Astrocyte (in vitro differentiated cells and primary cell): ENCODE data around the gene ZNRF4. TPM values are rescaled to one million over a fixed set of nuclear protein-coding genes. Genes with fewer than 3 reads are reported as not detected.
"Not testable (repeated sequence)": the region's sequence is repeated elsewhere in the genome, so short reads cannot be mapped to it uniquely, and the experiment has no call there.

Source experiments
- DNase-seq: peaks from one replicate; pipeline ENCODE4 v3.0.0-alpha.2; 2010; ENCODE audit warnings: low read depth
- FAIRE-seq: peaks from 2 replicates; lab custom pipeline; 2011; peaks lifted over from hg19 to GRCh38; lab: Jason Lieb, UNC
- H2AFZ ChIP-seq: 2 replicates; pipeline ENCODE4 v1.6.0; 2012; ENCODE audit warnings: low read depth, low read length, inconsistent platforms
- H3K27ac ChIP-seq: 2 replicates; pipeline ENCODE4 v1.5.1; 2011; ENCODE audit warnings: low read depth, low read length, inconsistent platforms
- H3K27me3 ChIP-seq: 2 replicates; pipeline ENCODE4 v1.6.0; 2011; ENCODE audit warnings: low read length, inconsistent platforms; ENCODE audit not compliant: insufficient read depth
- H3K36me3 ChIP-seq: 2 replicates; pipeline ENCODE4 v1.5.1; 2011; ENCODE audit warnings: low read length, inconsistent platforms; ENCODE audit not compliant: insufficient read depth
- H3K4me1 ChIP-seq: 2 replicates; pipeline ENCODE4 v1.5.1; 2011; ENCODE audit warnings: low read length, inconsistent platforms; ENCODE audit not compliant: insufficient read depth
- H3K4me2 ChIP-seq: 2 replicates; pipeline ENCODE4 v1.6.0; 2012; ENCODE audit warnings: low read length, inconsistent platforms
- H3K4me3 ChIP-seq: 2 replicates; pipeline ENCODE4 v1.5.1; 2011; ENCODE audit warnings: low read depth, mild to moderate bottlenecking, low read length, inconsistent platforms; ENCODE audit not compliant: insufficient read depth
- H3K79me2 ChIP-seq: 2 replicates; pipeline ENCODE4 v1.6.0; 2012; ENCODE audit warnings: mild to moderate bottlenecking, low read length, inconsistent platforms; ENCODE audit not compliant: insufficient read depth
- H3K9ac ChIP-seq: 2 replicates; pipeline ENCODE4 v1.6.0; 2012; ENCODE audit warnings: mild to moderate bottlenecking, low read length, inconsistent platforms
- H3K9me3 ChIP-seq: 2 replicates; pipeline ENCODE4 v1.5.1; 2012; ENCODE audit warnings: low read depth, mild to moderate bottlenecking, low read length, inconsistent platforms; ENCODE audit not compliant: insufficient read depth
- H4K20me1 ChIP-seq: 2 replicates; pipeline ENCODE4 v1.6.0; 2012; ENCODE audit warnings: low read length, inconsistent platforms; ENCODE audit not compliant: insufficient read depth
- H3K27ac Mint-ChIP-seq: one replicate; pipeline ENCODE4 v1.8.0; 2021; ENCODE audit warnings: mild to moderate bottlenecking, mixed read lengths; ENCODE audit not compliant: unreplicated experiment
- H3K27me3 Mint-ChIP-seq: one replicate; pipeline ENCODE4 v1.8.0; 2021; ENCODE audit warnings: low read depth, mixed read lengths; ENCODE audit not compliant: unreplicated experiment
- H3K36me3 Mint-ChIP-seq: one replicate; pipeline ENCODE4 v1.8.0; 2021; ENCODE audit warnings: low read depth, mixed read lengths; ENCODE audit not compliant: unreplicated experiment
- H3K4me1 Mint-ChIP-seq: one replicate; pipeline ENCODE4 v1.8.0; 2021; ENCODE audit warnings: low read depth, mixed read lengths; ENCODE audit not compliant: unreplicated experiment
- H3K4me3 Mint-ChIP-seq: one replicate; pipeline ENCODE4 v1.8.0; 2021; ENCODE audit warnings: mild to moderate bottlenecking, moderate library complexity, mixed read lengths; ENCODE audit not compliant: unreplicated experiment
- H3K9me3 Mint-ChIP-seq: one replicate; pipeline ENCODE4 v1.8.0; 2021; ENCODE audit warnings: mild to moderate bottlenecking, mixed read lengths; ENCODE audit not compliant: unreplicated experiment
- EZH2 ChIP-seq: IDR thresholded peaks from 2 replicates; pipeline ENCODE4 v1.6.1; 2012; ENCODE audit warnings: mild to moderate bottlenecking, low read length, inconsistent platforms; ENCODE audit not compliant: insufficient read depth
- total RNA-seq: library from RNA; stranded (reverse); gene quantifications from 2 replicates; pipeline ENCODE4 v1.2.1, GENCODE V29; 2021
- TF ChIP-seq, protein P1 (sequence below): IDR thresholded peaks from 2 replicates; pipeline ENCODE4 v1.5.1; 2011; ENCODE audit warnings: low read depth, mild to moderate bottlenecking, inconsistent platforms, low read length, moderate library complexity; ENCODE audit not compliant: insufficient read depth

Gene ZNRF4
- total RNA-seq, 1 donor from 2014 or later: not detected

DNA sequence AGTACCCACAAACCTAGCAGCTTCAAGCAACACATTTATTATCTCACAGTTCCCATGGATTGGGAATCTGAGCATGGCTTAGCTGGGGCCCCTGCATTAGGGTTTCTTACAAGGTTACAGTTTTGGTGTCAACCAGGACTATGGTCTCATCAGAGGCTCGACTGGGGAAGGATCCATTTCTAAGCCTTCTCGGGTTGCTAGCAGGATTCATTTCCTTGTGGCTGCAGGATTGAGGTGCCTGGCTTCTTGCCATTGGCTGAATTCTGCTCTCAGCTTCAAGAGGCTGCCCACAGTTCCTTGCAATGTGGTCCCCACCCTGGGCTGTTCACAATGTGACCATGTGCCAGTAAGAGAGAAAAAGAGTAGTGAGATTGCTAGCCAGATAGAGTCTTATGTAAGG lies 26.7 kb downstream of the ZNRF4 start:
- TF ChIP-seq EZH2: no peak
- TF ChIP-seq, protein P1, sequence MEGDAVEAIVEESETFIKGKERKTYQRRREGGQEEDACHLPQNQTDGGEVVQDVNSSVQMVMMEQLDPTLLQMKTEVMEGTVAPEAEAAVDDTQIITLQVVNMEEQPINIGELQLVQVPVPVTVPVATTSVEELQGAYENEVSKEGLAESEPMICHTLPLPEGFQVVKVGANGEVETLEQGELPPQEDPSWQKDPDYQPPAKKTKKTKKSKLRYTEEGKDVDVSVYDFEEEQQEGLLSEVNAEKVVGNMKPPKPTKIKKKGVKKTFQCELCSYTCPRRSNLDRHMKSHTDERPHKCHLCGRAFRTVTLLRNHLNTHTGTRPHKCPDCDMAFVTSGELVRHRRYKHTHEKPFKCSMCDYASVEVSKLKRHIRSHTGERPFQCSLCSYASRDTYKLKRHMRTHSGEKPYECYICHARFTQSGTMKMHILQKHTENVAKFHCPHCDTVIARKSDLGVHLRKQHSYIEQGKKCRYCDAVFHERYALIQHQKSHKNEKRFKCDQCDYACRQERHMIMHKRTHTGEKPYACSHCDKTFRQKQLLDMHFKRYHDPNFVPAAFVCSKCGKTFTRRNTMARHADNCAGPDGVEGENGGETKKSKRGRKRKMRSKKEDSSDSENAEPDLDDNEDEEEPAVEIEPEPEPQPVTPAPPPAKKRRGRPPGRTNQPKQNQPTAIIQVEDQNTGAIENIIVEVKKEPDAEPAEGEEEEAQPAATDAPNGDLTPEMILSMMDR: no peak
- no peak overlapping the region for H3K27ac Mint-ChIP-seq
- no peaks in the 10 kb centered on the region for H3K79me2 ChIP-seq
- peaks cover 3% of the 10 kb centered on the region for H3K4me1 ChIP-seq
- H3K9me3 Mint-ChIP-seq: peaks cover 3% of the 10 kb centered on the region
- no peak overlapping the region for H3K4me2 ChIP-seq
- no peak overlapping the region for H3K9ac ChIP-seq
- no peaks in the 10 kb centered on the region for H4K20me1 ChIP-seq
- H3K36me3 Mint-ChIP-seq: no peaks in the 10 kb centered on the region
- H3K9me3 ChIP-seq: peaks cover 15% of the 10 kb centered on the region
- no peaks in the 10 kb centered on the region for H3K36me3 ChIP-seq
- no peak overlapping the region for H3K27ac ChIP-seq
- no peaks in the 10 kb centered on the region for H3K4me1 Mint-ChIP-seq
- H3K4me3 Mint-ChIP-seq: no peak overlapping the region
- DNase-seq (no peak), FAIRE-seq (no peak)
- no peak overlapping the region for H3K4me3 ChIP-seq
- peaks cover 22% of the 10 kb centered on the region for H3K27me3 ChIP-seq
- no peak overlapping the region for H2AFZ ChIP-seq
- peaks cover 43% of the 10 kb centered on the region for H3K27me3 Mint-ChIP-seq

DNA sequence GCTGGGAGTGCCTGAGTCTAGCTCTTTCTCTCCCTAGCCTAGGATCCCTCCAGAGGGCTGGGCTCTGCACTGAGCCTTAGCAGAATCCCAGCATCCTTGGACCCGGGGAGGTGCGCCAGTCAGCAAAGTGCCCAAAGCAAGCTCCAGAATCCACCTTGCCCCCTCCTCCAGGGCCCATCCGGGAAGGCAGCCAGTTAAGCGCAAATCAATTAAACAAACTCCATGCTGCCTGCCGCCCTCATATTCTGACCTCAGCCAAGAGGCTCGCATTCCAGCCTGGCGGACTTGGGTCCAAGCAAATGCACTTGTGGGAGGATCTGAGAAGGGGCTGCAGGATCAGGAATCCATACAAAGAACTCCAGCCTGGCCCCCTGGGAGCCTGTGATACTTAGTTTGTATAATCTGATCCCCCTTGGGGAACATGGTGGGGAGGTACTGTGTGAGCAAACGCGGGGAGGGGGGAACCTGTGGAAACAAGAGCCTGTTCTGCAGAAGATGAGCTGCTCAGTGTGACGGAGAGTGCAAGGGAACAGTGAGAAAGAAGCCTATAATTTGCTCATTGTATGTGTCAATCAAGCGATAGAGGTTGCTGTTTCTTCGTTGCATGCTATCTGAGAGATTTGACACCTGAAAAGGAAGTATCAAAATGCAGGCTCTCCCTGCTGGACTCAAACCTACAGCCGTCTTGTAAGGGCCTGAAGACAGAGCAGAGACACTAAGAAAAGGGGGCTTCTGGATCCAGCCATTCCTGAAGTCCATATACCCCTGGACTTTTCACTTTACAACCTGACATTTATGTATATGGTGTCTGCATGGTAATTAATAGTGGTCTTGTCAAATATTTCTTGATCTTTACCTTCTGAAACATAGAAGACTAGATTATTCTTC lies 29.4 kb downstream of the ZNRF4 start:
- Mint-ChIP-seq H3K36me3 (no peaks in the 10 kb centered on the region), H3K4me1 (no peaks in the 10 kb centered on the region), H3K4me3 (no peak overlapping the region), H3K9me3 (peaks cover 5% of the 10 kb centered on the region), H3K27me3 (peaks cover 34% of the 10 kb centered on the region), H3K27ac (no peak overlapping the region)
- Histone ChIP-seq H3K9me3 (peaks cover 15% of the 10 kb centered on the region), H3K79me2 (no peaks in the 10 kb centered on the region), H3K27me3 (peaks cover 7% of the 10 kb centered on the region), H3K27ac (no peak overlapping the region), H4K20me1 (no peaks in the 10 kb centered on the region), H3K4me3 (no peak overlapping the region), H3K9ac (no peak overlapping the region), H3K36me3 (no peaks in the 10 kb centered on the region), H3K4me1 (peaks cover 3% of the 10 kb centered on the region), H2AFZ (no peak overlapping the region), H3K4me2 (peak overlapping the region; percentile 26)
- TF ChIP-seq, protein P1: no peak
- no peak for TF ChIP-seq EZH2
- DNase-seq: peak; percentile 54
- no peak for FAIRE-seq

DNA sequence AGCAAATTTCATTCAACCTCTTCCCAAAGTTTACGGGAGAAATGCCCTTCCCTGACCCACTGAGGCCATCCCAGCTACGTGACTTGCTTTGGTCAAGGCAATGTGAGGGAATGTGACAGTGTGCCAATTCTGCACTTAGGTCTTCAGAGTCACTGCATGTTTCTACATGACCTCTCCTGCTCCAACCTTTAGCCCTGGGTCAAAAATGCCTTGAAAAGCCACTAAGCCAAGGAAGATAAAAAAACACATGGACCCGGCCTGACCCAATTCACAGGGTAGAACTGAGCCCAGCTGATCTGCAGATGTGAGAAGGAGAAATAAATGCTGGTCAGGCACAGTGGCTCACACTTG lies 30.0 kb downstream of the ZNRF4 start:
- H3K79me2 ChIP-seq: no peaks in the 10 kb centered on the region

DNA sequence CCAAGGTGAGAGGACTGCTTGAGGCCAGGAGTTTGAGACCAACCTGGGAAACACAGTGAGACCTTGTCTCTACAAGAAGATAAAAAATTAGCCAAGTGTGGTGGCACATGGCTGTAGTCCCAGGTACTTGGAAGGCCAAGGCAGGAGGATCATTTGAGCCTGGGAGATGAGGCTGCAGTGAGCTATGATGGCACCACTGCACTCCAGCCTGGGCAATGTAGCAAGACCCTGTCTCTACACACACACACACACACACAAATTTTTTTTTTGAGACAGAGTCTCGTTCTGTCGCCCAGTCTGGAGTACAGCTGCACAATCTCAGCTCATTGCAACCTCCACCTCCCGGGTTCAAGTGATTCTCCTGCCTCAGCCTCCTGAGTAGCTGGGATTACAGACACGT lies 30.4 kb downstream of the ZNRF4 start:
- not testable (repeated sequence) for H3K4me1 Mint-ChIP-seq, H3K9me3 Mint-ChIP-seq
- peaks cover 44% of the 10 kb centered on the region for H3K27me3 Mint-ChIP-seq

More for the DNA sequence above, 30.0 kb downstream of the ZNRF4 start:
- TF ChIP-seq EZH2: no peak
- TF ChIP-seq, protein P1: no peak
- Histone ChIP-seq H3K4me3 (no peak overlapping the region), H3K4me2 (no peak overlapping the region), H3K9me3 (peaks cover 15% of the 10 kb centered on the region), H3K9ac (no peak overlapping the region), H4K20me1 (no peaks in the 10 kb centered on the region), H3K27ac (no peak overlapping the region), H3K36me3 (no peaks in the 10 kb centered on the region), H2AFZ (no peak overlapping the region), H3K4me1 (peaks cover 3% of the 10 kb centered on the region), H3K27me3 (peaks cover 13% of the 10 kb centered on the region)
- H3K36me3 Mint-ChIP-seq: no peaks in the 10 kb centered on the region
- H3K4me1 Mint-ChIP-seq: no peaks in the 10 kb centered on the region
- peaks cover 4% of the 10 kb centered on the region for H3K9me3 Mint-ChIP-seq
- H3K27ac Mint-ChIP-seq: no peak overlapping the region
- H3K27me3 Mint-ChIP-seq: peaks cover 40% of the 10 kb centered on the region
- no peak overlapping the region for H3K4me3 Mint-ChIP-seq
- FAIRE-seq (no peak), DNase-seq (no peak)

More for the DNA sequence above, 30.4 kb downstream of the ZNRF4 start:
- H3K9ac ChIP-seq, H3K4me2 ChIP-seq, H3K4me1 ChIP-seq, H3K36me3 Mint-ChIP-seq, H4K20me1 ChIP-seq, H3K27ac ChIP-seq, H3K4me3 Mint-ChIP-seq, H3K36me3 ChIP-seq, H3K4me3 ChIP-seq, H2AFZ ChIP-seq, H3K79me2 ChIP-seq, H3K27ac Mint-ChIP-seq, FAIRE-seq, DNase-seq: not testable (repeated sequence)
- H3K27me3 ChIP-seq: peaks cover 14% of the 10 kb centered on the region
- H3K9me3 ChIP-seq: peaks cover 15% of the 10 kb centered on the region
